ENCODE results near the gene ADAR.

Gene ADAR

DNA sequence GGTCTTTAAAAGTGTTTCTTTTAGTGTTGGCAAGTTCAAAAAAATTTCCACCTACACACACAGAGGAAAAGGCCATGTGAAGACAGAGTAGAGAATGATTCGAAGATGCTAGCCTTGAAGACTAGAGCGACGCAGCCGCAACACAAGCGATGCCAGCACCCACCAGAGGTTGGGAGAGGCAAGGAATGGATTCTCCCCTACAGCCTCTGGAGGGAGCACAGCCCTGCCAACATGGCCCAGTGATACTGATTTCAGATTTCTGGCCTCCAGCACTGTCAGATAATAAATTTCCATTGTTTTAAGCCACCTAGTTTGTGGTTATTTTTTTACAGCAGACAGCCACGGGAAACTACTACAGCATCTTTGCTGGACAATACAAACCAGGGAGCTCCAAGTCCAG lies 6.9 kb upstream of the ADAR start:
- DNase-seq, result no peak

DNA sequence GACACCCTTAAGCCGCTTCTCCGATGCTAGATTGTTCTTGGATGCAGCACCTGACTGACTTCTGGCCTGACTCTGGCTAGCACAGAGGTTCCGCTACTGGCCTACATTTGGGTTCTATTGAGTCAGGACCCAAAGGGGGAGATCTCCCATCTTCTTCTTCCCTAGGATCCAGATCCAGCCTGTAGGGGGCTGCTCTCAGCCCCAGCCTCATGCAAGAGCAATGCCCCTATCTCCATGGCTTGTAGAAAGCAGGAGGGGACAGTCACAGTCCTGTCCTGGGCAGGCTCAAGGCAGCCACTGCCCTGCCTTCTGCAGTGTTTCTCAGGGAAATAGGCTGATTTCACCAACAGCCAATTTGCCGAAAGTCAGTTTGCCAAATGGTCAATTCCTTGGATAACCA lies 6.3 kb upstream of the ADAR start:
- DNase-seq, result no peak

DNA sequence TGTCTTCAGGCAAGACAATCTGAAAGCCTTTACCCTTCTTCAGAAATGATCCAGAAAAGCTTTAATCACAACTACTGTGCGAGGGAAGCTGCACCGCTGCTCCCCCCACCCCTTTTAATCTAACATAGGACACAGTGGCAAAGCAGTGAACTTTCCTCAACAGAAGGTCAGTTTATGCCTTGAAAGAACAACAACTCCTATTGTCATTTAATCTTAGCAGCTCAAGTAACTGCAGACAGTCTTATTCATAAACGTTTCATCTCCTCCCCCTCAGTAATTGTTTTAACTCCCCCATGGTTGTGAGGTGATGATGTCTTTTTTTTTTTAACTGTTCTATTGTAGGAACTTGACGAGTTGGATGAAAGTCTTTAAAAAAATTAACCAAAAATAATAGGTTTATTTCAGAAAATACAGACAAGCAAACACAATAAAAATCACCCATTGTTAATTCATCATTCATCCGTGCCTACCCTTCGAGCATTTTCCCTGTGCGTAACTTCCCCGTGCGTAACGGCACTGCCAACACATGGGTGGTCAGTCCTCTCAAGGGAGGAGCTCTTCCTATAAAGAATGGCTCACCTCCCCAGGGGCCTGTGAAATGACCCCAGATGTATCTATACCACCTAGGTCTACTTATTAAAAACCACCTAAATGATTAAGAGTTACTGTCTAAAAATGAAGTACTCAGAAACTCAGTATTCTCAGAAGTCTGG lies 3.3 kb upstream of the ADAR start:
- no peak for DNase-seq

DNA sequence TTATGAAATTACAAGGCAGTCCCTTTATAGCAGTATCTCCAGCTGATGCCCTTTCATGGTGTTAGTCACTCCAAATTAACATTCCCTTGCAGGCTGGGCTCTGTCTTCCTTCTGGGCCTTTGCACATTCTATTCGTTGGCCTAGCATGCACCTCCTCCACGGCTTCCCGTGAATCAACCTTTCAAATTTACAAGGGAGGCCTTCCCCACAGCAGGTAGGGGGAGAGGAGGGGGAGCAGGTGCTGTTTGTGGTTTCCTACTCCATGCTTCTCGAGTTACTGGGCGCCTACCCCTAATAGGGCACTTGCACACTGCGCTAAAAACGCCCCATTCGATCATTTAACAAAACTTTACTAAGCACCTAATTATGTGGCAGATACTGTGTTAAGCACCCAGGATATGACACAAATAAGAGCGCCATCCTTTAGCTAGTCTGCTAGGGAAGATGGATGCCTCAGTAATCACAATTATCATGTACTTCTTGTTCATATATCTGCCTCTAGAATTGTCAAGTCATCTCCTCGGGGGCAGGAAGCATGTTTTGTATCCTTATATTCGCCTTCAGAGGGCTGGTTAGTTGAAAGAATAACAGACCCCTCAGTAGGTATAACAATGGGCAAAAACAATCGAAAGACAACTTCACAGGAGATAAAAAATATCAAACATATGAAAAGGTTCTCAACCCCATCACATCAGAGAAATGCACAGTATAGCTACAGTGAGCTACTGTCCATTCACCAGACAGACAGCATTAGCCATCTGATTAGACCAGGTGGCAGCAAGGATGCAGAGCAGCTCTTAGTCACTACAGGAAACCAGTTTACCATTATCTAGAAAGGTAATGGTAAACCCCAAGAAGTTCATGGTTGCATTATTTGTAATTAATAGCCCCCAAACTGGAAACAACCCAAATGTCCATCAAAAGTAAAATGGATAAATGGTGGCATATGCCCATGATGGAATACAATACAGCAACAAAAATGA lies 1.7 kb upstream of the ADAR start:
- DNase-seq, result no peak

DNA sequence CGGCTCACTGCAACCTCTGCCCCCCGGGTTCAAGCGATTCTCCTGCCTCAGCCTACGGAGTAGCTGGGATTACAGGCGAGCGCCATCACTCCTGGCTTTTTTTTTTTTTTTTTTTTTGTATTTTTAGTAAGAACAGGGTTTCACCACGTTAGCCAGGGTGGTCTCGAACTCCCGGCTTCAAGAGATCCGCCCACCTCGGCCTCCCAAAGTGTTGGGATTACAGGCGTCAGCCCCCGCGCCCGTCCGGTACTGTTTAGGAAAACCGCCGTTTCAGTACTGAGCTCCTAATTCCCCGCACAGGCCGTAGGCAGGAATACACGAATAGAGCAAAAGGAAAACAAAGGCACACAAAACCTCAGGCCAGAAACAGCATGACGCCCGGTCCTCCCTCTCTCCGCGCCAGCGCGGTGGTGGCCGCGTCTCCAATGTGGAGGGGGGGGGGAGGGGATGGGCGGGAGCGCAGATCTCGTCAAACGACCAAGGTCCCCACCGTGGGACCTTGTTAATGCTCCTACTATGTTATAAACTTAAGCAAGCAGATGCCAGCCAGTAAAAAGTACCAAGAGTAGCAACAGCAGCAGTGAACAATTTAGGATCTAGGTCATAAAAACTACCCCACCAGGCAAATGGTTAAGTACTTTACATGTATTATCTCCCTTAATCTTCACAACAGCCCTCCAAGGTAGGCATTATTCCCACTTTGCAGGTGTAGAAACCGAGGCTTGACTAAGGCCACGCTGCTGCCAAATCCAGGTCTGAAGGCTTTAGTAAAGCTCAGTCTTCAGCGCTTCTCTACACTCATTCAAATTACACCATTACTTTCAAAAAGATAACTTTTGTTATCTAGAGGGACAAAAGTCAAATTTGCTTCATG lies 648 bp upstream of the ADAR start:
- peak; percentile 29 for DNase-seq

DNA sequence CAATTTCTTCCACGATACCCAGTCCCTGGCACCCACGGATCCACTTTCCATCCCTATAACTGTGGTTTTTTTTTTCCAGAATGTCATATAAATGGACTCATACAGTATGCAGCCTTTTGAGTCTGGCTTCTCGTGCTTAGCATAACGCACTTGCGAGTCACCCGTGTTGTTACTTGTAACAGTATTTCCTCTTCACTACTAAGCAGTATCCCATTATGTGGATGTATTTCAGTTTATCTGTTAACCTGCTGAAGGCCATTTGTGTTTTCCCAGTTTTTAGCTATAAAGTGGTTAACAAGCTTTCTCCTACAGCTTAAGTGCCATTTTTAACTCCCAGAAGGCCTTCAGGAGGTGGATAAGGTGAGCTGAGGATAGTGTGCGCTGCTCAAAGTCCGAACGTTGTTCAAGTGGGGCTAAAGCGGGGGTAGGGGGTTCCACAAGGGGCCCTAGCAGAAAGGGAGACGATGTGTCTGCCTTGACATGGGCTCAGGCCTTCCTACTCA lies 829 bp downstream of the ADAR start:
- DNase-seq, result no peak

DNA sequence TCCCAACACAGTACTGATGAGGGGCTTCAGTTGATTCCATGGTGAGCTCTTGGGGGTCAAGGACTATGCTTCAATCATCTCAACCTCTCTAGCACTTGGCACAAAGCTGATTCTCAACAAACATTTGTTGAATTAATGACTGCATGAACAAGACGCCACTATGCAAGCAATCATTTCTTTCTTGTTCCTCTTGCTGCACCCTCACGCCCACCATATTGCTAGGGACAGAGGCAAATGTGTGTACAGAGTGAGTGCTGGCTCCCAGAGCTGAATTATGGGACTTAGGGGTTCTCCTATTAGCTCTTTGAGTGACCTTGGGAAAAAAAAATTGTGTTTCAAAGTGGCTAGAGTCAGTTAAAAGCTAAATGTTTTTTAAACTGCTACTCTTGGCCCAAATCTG lies 2.5 kb downstream of the ADAR start:
- no peak for DNase-seq

DNA sequence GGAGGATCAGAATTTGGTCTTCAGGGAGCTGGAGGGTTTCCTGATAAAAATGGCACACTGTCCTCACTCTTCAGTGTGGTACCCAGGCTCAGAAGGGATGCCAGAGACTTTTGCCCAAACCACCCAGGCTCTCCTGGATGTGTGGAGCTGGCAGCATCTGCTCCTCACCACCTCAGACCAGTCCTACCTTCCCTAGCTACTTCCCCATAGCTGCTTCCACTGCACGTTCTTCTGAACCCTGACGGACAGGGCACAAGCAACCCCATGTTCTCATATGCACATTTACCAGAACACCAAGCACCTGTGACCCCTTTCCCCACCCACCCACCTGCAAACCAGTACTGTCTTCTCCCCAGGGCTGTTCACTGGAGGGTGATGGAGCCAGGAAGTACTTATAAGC lies 4.7 kb downstream of the ADAR start:
- DNase-seq, result no peak

DNA sequence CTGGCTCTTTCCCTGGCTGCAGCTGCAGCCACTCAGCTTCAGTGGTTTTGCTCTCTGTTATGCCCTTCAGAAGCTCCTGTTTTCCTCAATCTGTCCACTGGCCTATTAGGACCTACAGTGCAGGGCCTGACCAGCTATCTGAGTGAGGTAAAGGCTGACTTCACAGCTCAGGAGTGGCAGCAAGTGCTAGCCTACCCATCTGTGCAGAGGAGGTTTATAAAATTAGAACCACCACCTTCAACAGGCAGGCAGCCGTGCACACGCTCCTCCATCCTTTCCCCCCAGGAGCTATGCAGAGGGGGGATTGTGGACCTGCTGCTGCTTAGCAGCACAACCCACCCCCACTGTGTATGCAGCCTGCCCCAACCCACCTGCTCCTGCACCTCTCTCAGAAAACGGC lies 8.3 kb downstream of the ADAR start:
- DNase-seq, result no peak

DNA sequence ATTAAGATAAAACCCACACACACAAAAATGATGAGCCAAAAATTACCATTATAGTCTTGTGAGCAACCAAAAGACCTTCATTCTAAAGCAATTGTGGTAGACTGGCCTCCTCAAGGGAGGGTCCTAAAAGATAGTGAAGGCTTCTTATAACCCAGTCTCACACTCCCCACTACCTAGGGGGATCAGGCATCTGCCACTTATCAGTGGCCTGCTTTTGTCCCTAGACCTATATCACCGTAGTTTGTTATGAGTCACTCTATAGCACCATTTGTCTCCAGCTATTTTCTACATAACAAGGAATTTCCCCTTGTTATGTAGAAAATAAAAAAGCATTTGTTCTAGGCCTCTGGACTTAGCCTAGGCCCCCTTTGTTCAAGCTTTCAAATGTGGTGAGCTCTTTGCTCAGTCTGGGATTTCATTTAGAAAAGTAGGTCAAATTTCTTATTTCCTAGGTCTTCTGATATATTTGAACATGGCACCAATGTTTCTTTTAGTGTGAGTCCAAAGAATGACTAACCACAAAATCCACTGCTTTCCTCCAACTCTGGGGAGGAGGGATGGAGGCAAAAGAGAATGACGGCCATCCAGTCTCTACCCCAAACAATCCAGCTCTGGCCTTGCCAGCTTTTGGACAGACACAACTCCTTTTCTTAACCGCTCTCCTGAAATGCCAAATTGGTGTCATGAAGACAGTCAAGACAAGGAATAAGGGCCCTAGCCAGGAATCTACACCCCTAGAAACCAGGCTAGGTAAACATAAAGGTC lies 8.9 kb downstream of the ADAR start:
- no peak for DNase-seq

DNA sequence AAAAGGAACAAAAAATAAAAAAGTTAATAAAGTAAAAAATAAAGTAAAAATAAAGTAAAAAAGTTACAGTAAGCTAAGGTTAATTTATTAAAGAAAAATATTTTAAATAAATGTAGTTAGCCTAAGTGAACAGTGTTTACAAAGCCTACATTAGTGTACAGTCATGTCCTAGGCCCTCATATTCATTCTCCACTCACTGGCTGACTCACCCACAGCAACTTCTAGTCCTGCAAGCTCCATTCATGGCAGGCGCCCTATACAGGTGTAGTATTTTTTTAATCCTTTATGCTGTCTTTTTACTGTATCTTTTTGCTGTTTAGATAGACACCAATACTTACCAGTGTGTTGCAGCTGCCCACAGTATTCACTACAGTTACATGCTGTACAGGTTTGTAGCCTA lies 12.4 kb downstream of the ADAR start:
- DNase-seq, result no peak

DNA sequence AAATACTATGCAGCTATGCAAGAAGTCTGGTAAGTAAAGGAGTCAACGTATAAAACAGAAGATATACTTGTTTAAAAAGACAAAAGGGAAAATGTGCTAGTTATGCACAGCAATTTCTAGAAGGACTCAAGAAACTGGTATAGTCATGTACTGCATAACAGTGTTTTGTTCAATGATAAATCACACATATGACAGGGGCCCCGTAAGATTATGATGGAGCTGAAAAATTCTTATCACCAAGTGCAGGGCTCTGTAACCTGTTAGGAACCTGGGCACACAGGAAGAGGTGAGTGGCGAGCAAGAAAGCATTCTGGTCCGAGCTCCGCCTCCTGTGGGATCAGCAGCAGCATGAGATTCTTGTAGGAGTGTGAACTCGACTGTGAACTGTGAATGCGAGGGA lies 13.2 kb downstream of the ADAR start:
- no peak for DNase-seq

DNA sequence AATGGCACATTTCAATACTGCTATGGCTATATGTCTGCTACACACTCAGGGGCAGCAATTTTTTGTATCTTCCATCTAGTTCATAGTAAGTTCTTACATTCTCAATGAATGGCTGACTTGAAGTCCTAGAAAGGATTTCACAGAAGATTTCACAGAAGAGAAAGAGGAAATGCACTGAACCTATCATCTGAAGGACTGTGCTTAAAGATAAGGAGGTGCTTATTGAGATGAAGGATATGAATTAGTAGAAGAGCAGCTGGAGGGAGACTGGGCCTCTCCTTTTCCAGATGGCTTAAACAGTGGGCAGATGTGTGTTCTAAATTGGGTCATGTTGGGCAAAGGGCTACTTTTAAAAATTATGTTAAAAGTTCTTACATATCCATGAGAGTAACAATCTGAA lies 14.6 kb downstream of the ADAR start:
- DNase-seq, result no peak

DNA sequence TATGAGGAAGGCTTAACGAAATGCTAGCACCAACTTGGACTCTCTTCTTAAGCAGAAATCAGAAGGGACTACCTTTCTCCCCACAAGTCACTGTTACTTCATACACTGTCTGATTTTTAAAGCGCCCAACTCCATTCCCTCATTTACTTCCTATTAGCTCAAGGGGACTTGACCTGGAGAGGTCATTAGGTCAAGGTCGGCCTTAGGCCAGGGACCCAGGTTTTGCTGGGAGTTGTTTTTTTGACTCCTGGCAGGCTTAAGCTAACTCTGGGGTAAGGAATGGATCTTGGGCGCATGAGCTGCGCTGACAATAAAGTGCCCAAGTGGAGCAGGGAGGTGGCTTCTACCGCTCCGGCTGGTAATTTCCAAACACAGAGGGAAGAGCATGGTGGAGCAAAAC lies 16.8 kb downstream of the ADAR start:
- DNase-seq, result no peak

DNA sequence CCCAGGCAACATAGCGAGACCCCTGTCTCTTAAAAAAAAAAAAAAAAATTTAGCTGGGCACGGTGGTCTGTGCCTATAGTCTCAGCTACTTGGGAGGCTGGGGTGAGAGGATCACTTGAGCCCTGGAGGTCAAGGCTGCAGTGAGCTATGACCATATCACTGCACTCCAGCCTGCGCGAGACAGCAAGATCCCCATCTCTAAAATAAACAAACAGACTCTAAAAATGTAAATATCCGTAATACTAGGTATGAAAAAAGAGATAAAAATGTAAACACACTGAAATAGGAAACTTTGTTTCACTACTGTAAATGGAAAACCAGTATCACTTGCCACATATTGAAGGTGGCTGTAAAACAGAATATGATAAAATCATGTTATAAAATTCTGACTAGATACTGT lies 17.2 kb downstream of the ADAR start:
- DNase-seq, result no peak

DNA sequence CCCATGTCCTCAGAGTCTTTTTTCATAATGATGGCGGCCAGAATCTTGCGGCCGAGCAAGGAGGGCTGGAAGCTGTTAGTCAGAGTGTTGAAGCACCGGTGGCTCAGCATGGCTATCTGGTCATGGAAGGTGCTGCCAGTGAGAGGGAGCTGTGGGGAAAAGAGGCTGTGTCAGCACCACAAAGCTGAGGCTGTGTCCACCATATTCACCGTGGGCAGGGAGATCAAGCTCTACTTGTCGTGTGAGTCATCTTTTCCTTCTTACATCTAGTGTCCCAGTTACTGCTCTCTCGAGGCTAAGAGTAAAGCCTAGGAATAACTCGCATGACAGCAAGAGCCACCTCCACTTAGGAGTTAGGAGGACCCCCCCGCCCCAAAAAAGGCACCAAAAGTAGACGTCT lies 18.2 kb downstream of the ADAR start:
- DNase-seq, result no peak

DNA sequence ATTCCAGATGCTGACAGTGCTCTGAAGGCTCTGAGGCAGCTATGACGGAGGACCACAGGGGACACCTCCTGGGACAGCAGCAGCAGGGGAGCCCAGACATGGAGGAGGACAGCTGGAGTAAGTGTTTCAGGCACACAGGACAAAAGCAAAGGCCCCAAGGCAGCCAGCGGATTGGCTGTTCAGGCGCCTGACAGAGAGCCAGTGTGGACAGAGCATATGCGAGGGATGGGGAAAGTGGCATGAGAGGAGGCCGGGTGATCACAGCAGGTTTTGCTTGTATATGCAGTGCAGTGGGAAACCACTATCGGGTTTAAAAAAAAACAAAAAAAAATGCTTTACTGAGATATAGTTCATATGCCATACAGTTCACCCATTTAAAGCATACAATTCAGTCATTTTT lies 21.3 kb downstream of the ADAR start:
- DNase-seq, result no peak

DNA sequence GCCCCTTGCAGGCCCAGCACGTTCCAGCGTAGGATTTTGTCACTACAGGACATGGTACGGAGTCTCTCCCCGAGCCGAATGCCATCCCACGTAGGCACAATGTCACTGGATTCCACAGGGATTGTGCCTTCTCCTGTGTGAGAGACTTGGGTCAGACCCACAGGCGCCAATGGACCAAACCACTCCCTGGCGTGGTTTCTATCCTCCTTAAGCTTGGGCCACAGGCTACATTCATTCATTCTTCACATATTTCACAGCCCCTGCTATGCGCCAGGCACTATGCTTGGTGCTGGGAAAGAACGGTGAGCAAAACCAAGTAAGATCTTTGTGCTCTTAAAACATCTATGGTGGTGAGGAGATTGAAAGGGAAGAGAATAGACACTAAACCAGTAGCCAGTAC lies 21.8 kb downstream of the ADAR start:
- DNase-seq, result no peak

DNA sequence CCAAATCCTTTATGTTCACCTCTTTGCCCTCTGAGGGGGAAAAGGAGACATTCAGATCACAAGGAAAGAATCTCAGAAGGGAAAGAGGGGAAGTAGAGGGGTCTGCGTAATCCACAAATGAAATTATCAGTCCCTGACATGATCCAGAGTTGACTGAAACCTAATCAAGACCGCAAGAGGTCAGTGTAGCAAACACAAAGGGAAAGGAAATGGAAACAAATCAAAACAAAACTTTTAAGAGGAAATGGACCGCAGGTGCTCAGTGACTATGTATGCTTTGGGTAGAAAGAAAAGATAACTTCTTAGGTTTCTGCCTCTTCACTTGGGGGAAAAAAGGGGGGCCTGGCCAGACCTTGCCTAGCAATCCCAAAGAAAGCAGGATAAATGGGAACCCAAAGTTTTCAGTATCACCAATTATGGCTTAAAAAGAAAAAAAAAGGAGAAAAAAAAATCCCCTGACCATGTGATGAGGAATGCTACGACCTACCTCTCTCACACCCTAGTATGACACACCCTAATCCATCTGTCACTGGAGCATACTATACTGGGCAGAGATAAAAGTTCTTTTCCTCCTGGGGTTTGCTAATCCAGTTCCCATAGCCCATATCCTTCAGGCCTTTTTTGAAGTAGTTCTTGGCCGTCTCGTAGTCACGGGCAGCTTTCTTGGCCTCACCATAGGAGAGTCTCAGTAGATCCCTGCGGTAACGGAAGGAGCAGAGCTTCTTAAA lies 23.6 kb downstream of the ADAR start:
- DNase-seq, result no peak

DNA sequence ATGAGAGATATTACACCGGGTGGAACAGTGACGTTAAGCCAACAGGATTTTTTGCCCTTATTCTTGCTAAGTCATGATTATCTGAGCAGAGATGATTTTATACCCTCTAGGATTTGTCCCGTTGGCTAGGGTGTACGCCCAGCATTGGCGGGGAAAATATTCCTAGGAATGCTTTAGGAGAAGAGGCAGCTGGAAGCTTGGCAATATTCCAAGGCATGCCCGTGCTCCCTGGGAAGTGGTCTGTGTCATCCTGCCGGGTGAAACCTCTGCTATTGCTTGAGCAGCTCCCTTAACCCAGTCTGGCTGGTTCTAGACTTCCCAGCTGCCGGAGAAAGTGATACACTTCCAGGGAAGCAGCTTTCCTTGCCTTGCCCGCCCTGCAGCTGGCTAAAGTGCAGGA lies 24.2 kb downstream of the ADAR start:
- DNase-seq, result no peak

DNA sequence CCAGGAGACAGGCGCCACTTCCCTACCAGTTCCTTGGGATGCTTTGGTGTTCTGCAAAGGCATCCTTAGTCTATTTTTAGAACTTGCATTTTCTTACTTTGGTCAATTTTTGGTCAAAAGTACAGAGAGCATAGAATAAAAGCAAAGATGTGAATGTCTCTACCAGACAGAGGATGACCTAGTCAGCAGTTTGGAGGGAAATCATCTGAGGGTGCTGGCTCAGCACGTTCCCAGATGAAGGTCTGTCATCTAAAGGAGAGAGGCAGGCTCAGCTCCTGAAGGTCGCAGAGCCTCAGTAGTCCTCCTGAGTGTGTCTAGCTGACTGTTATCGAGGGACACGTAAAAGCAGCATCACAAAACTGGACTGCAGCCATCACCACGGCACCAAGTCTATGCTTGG lies 25.1 kb downstream of the ADAR start:
- no peak for DNase-seq

DNA sequence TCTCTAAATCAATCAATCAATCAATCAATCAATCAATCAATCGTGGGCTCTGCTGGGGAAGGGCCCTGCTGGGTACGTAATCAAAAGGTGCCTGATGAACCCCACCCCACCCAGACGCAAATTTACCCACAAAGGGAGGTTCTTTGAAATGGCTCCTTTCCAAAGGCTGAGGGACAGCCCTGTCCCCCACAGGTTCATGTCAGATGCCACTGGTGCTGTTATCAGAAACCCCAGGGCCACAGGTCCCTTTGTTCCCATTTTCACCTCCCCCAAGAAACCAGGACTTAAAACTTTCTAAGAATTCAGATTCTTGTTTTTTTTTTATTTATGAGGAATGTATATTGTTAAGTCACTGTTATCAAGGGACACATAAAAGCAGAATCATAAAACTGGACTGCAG lies 26.2 kb downstream of the ADAR start:
- no peak for DNase-seq

Data from NCI-H2171 (cell line).